Skeletal muscle tissue (tissue), 4 donors: ENCODE results near the gene PEX5L. TPM values are rescaled to one million over a fixed set of nuclear protein-coding genes. Genes with fewer than 3 reads are reported as not detected.

Experiments used
- H3K27ac ChIP-seq: one replicate; pipeline ENCODE4 v1.7.0; 2013; ENCODE audit warnings: mild to moderate bottlenecking, low read depth, low read length, inconsistent platforms
- H3K27me3 ChIP-seq, 3 donors: one replicate each; pipeline ENCODE4 v1.7.0; 2013; ENCODE audit warnings: low read length in 3 of 3; ENCODE audit not compliant: control insufficient read depth in 3 of 3, insufficient read depth in 3 of 3
- H3K36me3 ChIP-seq, 3 donors: one replicate each; pipeline ENCODE4 v1.7.0; 2013; ENCODE audit warnings: low read length in 3 of 3; ENCODE audit not compliant: control insufficient read depth in 3 of 3, insufficient read depth in 3 of 3
- H3K4me1 ChIP-seq, 3 donors: one replicate each; pipeline ENCODE4 v1.7.0; 2013; ENCODE audit warnings: low read length in 3 of 3, mild to moderate bottlenecking in 3 of 3; ENCODE audit not compliant: control insufficient read depth in 3 of 3, insufficient read depth in 3 of 3
- H3K4me3 ChIP-seq, 3 donors: one replicate each; pipeline ENCODE4 v1.7.0; 2013; ENCODE audit warnings: low read length in 3 of 3
- H3K9ac ChIP-seq, 3 donors: one replicate each; pipeline ENCODE4 v1.7.0; 2013; ENCODE audit warnings: low read length in 3 of 3, mild to moderate bottlenecking in 3 of 3, moderate library complexity in 2 of 3, low read depth in 1 of 3
- H3K9me3 ChIP-seq, 3 donors: one replicate each; pipeline ENCODE4 v1.7.0; 2013; ENCODE audit warnings: low read length in 3 of 3; ENCODE audit not compliant: control insufficient read depth in 3 of 3
- total RNA-seq: library from RNA; depleted of rRNA; stranded (reverse); fragments of >200 nt; gene quantifications from one replicate; pipeline ENCODE4 v1.2.3, GENCODE V29; 2014
- donor health status: Osteomylitis.

Gene PEX5L
- total RNA-seq, 1 donor from 2014 or later, result not detected

DNA sequence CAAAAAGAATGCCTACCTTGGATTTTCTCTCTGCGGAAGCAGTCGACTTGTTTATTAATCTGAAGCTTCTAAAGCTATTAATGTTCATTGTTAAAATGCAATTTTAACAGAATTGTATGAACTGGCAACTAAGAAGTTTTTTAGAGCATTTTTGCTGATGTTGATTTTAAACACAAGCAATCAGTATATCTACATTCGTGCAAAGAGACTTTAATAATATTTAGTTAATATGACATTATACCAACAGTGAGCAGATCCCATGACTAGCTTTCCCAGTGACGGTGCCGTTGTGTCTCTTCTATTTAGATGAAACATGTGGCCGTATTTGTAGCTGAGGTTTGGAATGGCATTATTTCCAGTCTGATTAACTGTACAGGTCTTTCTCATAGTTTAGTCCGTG is 88.0 kb downstream of the PEX5L start:
- H3K36me3 ChIP-seq, result no peaks in the 10 kb centered on the region
- no peak overlapping the region for H3K4me3 ChIP-seq
- no peak overlapping the region for H3K27ac ChIP-seq
- peaks cover 0 to 1% (median 0%) of the 10 kb centered on the region in 3 donors for H3K9me3 ChIP-seq
- no peak overlapping the region for H3K9ac ChIP-seq
- no peaks in the 10 kb centered on the region for H3K27me3 ChIP-seq
- no peaks in the 10 kb centered on the region for H3K4me1 ChIP-seq

DNA sequence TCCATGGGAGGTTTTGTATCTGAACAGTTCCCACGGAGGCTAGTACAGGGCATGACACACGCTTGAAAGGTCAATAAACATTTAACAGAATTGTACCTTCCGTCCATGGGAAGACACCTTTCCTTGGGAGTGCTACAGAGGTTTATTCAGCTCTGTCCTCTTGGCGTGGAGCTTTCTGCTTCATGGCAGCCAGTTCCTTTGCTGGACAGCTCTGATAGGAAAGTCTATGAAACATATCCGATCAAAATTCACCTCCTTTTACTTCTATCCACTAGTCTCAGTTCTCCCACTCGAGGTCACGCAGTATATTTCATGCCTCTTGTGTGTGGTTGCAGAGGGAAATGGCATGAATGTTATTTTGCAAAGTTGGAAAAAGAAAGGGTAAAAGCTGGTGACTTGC is 91.2 kb downstream of the PEX5L start:
- H3K36me3 ChIP-seq, result no peaks in the 10 kb centered on the region
- peaks cover 0 to 1% (median 0%) of the 10 kb centered on the region in 3 donors for H3K9me3 ChIP-seq
- H3K27ac ChIP-seq, result no peak overlapping the region
- peaks cover 0 to 4% (median 3%) of the 10 kb centered on the region in 3 donors for H3K4me1 ChIP-seq
- peaks cover 0 to 6% (median 0%) of the 10 kb centered on the region in 3 donors for H3K27me3 ChIP-seq
- no peak overlapping the region for H3K9ac ChIP-seq
- H3K4me3 ChIP-seq, result no peak overlapping the region

DNA sequence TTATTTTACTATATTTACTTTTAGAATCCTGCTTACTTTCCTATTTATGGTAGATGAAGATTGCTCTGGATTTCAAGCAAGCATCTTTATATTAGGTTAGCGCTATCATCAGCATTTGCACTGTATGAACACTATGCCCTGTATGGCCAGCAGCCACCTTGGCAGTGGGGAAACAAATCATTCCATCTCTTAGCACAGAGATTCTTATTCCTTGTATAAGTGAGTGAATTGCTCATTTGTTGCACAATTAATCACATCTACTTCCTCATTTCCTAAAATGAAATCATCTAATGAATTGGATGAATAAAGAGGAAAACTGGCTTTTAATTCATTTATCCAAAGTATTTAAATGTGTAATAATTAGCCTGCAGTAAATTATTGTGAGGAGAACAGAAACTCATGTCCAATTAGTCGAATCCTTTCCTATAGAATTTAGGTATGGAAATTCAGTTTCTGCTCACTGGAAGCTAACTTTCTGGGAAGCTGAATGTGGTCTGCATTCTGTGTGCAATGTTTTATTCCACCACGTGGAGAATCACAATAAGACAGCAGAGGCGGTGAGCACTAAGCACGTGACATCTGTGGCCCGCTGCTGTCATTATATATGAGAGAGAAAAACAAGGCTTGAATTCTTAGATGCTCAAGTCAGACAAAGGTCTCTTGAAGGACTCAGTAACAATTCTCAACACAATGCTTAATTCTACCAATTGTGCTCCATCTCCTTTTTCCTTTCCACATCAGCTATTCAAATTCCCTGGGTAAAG is 93.4 kb downstream of the PEX5L start:
- Histone ChIP-seq H3K36me3 (no peaks in the 10 kb centered on the region), H3K9me3 (peaks cover 0 to 1% (median 0%) of the 10 kb centered on the region in 3 donors), H3K9ac (no peak overlapping the region), H3K27ac (no peak overlapping the region), H3K27me3 (peaks cover 0 to 6% (median 0%) of the 10 kb centered on the region in 3 donors), H3K4me1 (peaks cover 0 to 4% (median 3%) of the 10 kb centered on the region in 3 donors), H3K4me3 (no peak overlapping the region)

- peaks cover 0 to 1% (median 0%) of the 10 kb centered on the region in 3 donors for H3K9me3 ChIP-seq
- no peaks in the 10 kb centered on the region for H3K36me3 ChIP-seq
- H3K4me3 ChIP-seq, result peak overlapping the region in 1 of 3 donors; percentile 46
- H3K27ac ChIP-seq, result no peak overlapping the region
- peaks cover 0 to 4% (median 3%) of the 10 kb centered on the region in 3 donors for H3K4me1 ChIP-seq
- H3K9ac ChIP-seq, result peak overlapping the region in 1 of 3 donors; percentile 30
- H3K27me3 ChIP-seq, result peaks cover 0 to 6% (median 0%) of the 10 kb centered on the region in 3 donors
Observed at GRCh38 chr3:179942553-179943075, 94.1 kb downstream of the PEX5L start.

DNA sequence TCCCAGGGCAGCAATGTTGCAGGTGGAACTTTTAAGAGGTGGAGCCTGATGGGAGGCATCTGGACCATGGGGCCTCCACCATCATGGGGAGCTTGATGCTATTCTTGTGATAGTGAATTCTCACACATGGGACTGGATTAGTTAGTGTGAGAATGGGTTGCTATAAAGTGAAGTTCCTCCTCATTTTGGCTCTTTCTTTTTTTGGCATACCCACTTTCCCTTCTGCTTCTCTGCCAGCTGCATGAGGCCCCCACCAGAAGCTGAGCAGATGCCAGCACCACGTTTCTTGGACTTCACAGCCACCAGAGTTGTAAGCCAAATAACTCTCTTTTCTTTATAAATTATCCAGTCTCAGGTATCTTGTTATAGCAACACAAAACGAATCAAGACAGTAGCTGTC is 101.0 kb downstream of the PEX5L start:
- H3K9me3 ChIP-seq, result no peaks in the 10 kb centered on the region
- no peaks in the 10 kb centered on the region for H3K27me3 ChIP-seq
- no peak overlapping the region for H3K27ac ChIP-seq
- H3K4me3 ChIP-seq, result no peak overlapping the region
- no peaks in the 10 kb centered on the region for H3K4me1 ChIP-seq
- no peak overlapping the region for H3K9ac ChIP-seq
- no peaks in the 10 kb centered on the region for H3K36me3 ChIP-seq

- Histone ChIP-seq H3K36me3 (no peaks in the 10 kb centered on the region), H3K4me3 (no peak overlapping the region), H3K9me3 (no peaks in the 10 kb centered on the region), H3K4me1 (no peaks in the 10 kb centered on the region), H3K27me3 (no peaks in the 10 kb centered on the region), H3K27ac (no peak overlapping the region), H3K9ac (no peak overlapping the region)
Observed at GRCh38 chr3:179933914-179934313, 102.8 kb downstream of the PEX5L start.

GRCh38 chr3:179933080-179933479 is 103.7 kb downstream of the PEX5L start:
- Histone ChIP-seq H3K9me3 (no peaks in the 10 kb centered on the region), H3K9ac (no peak overlapping the region), H3K27me3 (no peaks in the 10 kb centered on the region), H3K4me1 (no peaks in the 10 kb centered on the region), H3K36me3 (no peaks in the 10 kb centered on the region), H3K27ac (no peak overlapping the region), H3K4me3 (no peak overlapping the region)

DNA sequence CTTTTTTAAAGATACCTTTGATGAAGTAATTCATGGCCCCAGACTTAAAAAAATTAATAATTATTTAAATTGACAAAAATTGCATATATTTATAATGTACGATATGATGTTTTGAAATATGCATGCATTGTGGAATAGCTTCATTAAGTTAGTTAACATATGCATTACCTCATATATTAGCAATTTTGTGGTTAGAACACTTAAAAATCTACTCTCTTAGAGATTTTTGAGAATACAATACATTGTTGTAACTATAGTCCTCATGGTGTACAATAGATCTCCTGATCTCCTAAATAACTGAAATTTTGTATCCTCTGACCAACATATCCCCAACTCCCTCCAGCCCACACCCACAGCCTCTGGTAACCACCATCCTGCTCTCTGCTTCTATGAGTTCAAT is 104.1 kb downstream of the PEX5L start:
- no peak overlapping the region for H3K27ac ChIP-seq
- H3K9me3 ChIP-seq, result no peaks in the 10 kb centered on the region
- no peak overlapping the region for H3K4me3 ChIP-seq
- no peaks in the 10 kb centered on the region for H3K36me3 ChIP-seq
- H3K27me3 ChIP-seq, result no peaks in the 10 kb centered on the region
- H3K4me1 ChIP-seq, result no peaks in the 10 kb centered on the region
- no peak overlapping the region for H3K9ac ChIP-seq

DNA sequence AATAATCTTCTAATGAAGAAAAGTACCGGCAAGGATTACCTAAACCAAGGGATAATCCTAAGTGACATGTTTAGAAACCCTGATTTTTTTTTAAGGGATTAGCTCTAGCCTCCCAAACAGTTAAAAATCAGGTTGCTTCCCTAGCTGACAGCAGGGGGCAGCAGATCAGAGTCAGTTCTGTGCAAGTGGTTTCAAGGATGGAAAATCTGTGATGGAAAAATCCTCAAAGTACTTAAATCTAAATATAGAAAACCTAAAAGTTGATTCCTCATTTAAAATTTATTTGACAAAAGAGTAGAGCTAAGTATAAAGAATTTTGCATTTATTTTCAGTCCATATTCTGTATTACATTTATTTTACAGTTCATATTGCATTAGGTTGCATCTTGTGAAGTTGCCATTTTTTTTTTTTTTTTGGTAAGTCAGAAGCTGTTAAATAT is 107.6 kb downstream of the PEX5L start:
- Histone ChIP-seq H3K27me3 (no peaks in the 10 kb centered on the region), H3K36me3 (no peaks in the 10 kb centered on the region), H3K4me3 (no peak overlapping the region), H3K4me1 (no peaks in the 10 kb centered on the region), H3K9ac (no peak overlapping the region), H3K9me3 (no peaks in the 10 kb centered on the region), H3K27ac (no peak overlapping the region)

DNA sequence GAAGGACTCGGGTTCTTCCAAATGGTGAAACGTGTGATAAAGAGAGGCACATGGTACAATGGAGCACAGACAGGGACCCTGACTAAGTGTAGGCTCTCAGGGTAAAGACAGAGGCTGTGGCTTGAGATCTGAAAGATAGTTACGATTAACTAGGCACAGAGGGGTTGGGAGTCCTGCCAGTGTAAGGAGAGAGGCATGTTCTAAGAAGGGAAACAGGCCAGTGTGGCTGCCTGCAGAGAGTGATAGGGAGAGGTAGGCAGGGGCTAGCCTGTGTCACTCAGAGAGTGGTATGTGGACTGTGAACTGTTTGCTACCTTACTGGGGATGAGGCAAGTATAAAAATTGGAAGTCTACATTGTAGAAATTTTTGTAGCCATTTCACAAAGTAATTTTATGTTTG is 109.5 kb downstream of the PEX5L start:
- no peak overlapping the region for H3K4me3 ChIP-seq
- no peaks in the 10 kb centered on the region for H3K27me3 ChIP-seq
- H3K9ac ChIP-seq, result no peak overlapping the region
- no peaks in the 10 kb centered on the region for H3K4me1 ChIP-seq
- H3K9me3 ChIP-seq, result no peaks in the 10 kb centered on the region
- H3K36me3 ChIP-seq, result no peaks in the 10 kb centered on the region
- no peak overlapping the region for H3K27ac ChIP-seq
